ENCODE results near the gene ZNF346. TPM values are rescaled to one million over a fixed set of nuclear protein-coding genes. Genes with fewer than 3 reads are reported as not detected.
A peak's percentile ranks its signal among the peaks of the same experiment; 100 is the strongest.

ZNF346 gene
- total RNA-seq, 3 donors from 2014 or later, result 18.7 to 21.7 (median 21.3) TPM

DNA sequence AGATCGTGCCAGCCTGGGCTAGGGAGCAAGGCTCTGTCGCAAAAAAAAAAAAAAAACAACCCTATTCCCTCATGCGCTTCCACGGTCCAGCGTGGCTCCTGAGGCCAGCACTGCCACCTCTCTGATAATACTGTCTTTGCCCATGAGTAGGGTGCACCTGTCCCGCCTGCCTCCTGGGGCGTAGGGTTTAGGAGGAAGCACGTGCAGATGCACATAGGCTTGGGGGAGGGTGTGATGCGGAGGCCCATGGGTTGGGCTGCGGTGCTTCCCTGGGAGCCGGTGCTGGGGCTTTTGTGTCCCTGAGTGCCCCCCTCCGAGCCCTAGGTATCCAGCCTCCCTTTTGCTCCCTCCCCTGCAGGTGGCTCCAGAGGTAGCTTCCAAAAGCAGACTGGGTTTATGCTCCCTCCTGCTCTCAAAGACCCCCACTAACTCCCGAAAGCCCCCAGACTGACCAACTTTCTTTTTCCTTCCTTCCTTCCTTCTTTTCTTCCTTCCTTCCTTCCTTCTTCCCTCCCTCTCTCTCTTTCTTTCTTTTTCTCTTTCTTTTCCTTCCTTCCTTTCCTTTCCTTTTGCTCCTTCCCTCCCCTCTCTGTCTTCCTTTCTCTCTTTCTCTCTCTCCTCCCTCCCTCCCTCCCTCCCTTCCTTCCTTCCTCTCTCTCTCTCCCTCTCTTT, 77.1 kb downstream of the ZNF346 start:
- peaks cover 10% of the 10 kb centered on the region for H3K27me3 Mint-ChIP-seq (ENCODE audit: low read depth)
- DNase-seq (no peak), ATAC-seq (no peak)
- no peaks in the 10 kb centered on the region for H3K9me3 Mint-ChIP-seq
- no peaks in the 10 kb centered on the region for H3K36me3 Mint-ChIP-seq (ENCODE audit: insufficient read depth)
- no peak overlapping the region for H3K4me3 Mint-ChIP-seq
- H3K4me1 Mint-ChIP-seq (ENCODE audit: low read depth), result no peaks in the 10 kb centered on the region

DNA sequence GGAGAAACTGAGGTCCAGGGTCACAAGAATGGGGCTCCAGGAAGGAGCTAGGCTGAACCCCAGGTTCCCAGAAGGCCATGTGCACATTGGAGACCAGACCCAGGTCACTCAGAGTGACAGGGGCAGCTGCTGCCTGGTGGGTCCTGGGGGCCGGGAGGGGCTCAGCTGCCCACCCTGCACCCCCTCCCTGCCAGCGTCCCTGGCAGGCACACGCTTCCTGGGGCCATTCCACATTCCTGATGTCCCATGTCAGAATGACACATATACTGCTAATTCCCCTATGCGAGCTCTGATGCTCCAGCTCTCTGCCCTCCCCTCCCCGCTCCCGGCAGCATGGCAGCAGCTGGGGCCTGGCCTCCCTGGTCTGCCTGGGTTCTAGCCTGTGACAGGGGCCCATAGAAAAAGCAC, 78.2 kb downstream of the ZNF346 start:
- Mint-ChIP-seq H3K4me1 (ENCODE audit: low read depth) (no peaks in the 10 kb centered on the region), H3K4me3 (no peak overlapping the region), H3K27me3 (ENCODE audit: low read depth) (peaks cover 10% of the 10 kb centered on the region), H3K36me3 (ENCODE audit: insufficient read depth) (no peaks in the 10 kb centered on the region), H3K9me3 (no peaks in the 10 kb centered on the region)
- ATAC-seq (no peak), DNase-seq (no peak)

DNA sequence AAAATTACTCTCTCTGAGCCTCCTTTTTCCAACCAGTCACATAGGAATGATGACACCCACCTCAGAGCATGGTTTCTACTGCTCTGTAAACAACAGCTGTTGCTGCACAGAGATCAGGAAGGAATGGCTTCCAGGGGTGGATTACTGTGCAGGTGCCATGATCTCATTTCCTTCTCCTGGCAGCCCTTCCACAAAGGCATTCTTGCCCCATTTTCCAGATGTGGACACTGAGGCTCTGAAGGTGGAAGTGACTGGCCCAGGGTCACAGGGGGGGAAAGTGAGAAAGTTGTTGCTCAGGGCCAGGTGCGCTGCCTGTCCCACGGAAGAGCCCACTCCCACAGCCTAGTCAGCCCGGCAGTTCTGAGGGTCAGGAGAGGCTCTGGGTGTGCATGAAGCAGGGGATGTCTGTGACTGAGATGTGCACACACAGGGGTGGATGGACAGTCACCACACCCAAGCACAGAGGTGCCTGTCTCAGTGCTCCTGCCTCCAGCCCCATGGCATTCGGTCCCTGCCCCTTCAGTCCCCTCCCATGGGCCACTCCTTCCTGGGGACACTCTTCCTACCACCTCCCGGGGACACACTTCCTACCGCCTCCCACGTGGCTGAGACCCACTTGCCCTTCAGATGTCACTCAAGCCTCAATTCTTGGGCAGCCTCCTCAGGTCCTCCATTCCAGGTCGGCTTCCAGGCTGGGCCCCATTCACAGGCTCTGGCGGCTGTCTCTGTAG, 81.2 kb downstream of the ZNF346 start:
- H3K9me3 Mint-ChIP-seq, result no peaks in the 10 kb centered on the region

DNA sequence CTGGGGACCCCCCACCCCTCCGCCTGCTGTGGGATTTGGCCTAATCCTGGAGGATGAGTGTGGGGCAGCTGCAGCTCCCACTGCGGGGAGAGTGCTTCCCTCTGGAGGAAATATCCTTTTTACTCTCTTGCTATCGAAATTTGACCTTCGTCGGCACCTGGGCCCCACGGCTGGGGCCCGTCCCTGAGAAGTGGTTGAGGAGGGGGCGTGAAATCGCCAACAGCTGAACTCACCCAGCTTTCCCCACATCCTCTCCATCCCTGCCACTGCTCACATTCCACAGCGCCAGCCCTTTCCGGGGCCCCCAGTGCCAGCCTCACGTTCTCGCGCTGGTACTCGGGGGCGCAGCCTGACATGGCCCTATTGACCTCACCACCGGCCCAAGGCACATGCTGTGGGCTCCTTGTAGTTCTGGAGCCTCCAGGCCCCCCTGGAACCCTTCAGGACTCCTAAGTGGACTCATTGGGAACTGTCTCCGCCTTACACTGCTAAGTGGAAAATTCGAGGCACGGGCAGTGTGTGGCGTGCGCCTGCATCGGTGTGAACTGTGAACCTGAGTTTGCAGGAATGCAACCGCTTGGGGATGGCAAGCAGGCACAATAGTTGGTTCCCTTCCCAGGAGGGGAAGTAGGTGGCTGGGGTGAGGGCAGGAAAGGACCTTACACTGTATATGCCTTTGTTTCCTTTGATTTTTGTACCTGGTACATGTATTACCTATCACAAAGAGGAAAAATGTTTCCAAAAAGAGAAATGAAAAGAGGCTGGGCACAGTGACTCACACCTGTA, 83.4 kb downstream of the ZNF346 start:
- Mint-ChIP-seq H3K27me3 (ENCODE audit: low read depth) (peaks cover 6% of the 10 kb centered on the region), H3K4me3 (no peak overlapping the region), H3K9me3 (no peaks in the 10 kb centered on the region), H3K36me3 (ENCODE audit: insufficient read depth) (no peaks in the 10 kb centered on the region), H3K4me1 (ENCODE audit: low read depth) (no peaks in the 10 kb centered on the region)
- ATAC-seq, result no peak
- DNase-seq, result no peak

More for the DNA sequence above, 81.2 kb downstream of the ZNF346 start:
- no peaks in the 10 kb centered on the region for H3K36me3 Mint-ChIP-seq (ENCODE audit: insufficient read depth)
- ATAC-seq (no peak), DNase-seq (no peak)
- H3K4me3 Mint-ChIP-seq, result no peak overlapping the region
- H3K4me1 Mint-ChIP-seq (ENCODE audit: low read depth), result no peaks in the 10 kb centered on the region
- H3K27me3 Mint-ChIP-seq (ENCODE audit: low read depth), result peaks cover 12% of the 10 kb centered on the region

DNA sequence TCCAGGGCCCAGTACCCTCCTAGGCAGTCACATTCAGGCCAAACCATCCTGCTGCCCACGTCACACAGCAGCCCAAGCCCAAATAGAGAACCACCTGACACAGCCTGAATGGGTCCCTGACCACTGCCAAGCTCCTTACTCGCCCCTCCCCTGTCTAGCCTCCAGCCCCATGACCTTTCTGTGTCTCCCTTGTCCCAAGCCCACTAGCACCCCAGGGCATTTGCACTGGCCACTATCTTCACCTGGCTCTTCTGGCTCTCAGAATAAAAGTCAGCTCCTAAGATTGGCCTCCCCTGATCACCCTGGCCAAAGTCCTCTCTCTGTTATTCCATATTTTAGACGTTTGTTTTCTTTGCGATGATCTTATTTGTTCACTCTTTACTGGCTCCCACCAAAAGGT, 84.7 kb downstream of the ZNF346 start:
- peaks cover 6% of the 10 kb centered on the region for H3K27me3 Mint-ChIP-seq (ENCODE audit: low read depth)
- H3K9me3 Mint-ChIP-seq, result no peaks in the 10 kb centered on the region
- ATAC-seq (no peak), DNase-seq (no peak)
- H3K36me3 Mint-ChIP-seq (ENCODE audit: insufficient read depth), result no peaks in the 10 kb centered on the region
- H3K4me1 Mint-ChIP-seq (ENCODE audit: low read depth), result no peaks in the 10 kb centered on the region
- no peak overlapping the region for H3K4me3 Mint-ChIP-seq

DNA sequence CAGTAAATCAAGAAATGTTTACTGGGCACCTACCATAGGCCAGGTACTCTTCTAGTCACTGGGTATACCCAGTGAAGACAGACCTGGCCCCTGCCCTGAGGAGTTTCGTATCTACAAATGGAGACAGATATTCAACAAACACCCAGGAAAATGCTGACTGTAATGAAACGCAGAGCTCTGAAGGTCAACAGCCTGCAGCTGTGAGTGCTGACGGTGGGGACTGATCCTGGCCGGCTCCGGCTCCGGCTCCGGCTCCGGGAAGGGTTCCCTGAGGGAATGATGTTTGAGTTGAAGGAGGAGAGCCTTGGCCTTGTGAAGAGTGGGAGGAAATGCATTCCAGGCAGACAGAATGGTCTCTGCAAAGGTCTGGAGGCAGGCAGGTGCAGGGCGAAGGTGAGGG, 87.3 kb downstream of the ZNF346 start:
- H3K4me1 Mint-ChIP-seq (ENCODE audit: low read depth), result peaks cover 3% of the 10 kb centered on the region
- peaks cover 2% of the 10 kb centered on the region for H3K27me3 Mint-ChIP-seq (ENCODE audit: low read depth)
- no peaks in the 10 kb centered on the region for H3K9me3 Mint-ChIP-seq
- no peak overlapping the region for H3K4me3 Mint-ChIP-seq
- no peak for ATAC-seq
- DNase-seq, result no peak
- H3K36me3 Mint-ChIP-seq (ENCODE audit: insufficient read depth), result no peaks in the 10 kb centered on the region

DNA sequence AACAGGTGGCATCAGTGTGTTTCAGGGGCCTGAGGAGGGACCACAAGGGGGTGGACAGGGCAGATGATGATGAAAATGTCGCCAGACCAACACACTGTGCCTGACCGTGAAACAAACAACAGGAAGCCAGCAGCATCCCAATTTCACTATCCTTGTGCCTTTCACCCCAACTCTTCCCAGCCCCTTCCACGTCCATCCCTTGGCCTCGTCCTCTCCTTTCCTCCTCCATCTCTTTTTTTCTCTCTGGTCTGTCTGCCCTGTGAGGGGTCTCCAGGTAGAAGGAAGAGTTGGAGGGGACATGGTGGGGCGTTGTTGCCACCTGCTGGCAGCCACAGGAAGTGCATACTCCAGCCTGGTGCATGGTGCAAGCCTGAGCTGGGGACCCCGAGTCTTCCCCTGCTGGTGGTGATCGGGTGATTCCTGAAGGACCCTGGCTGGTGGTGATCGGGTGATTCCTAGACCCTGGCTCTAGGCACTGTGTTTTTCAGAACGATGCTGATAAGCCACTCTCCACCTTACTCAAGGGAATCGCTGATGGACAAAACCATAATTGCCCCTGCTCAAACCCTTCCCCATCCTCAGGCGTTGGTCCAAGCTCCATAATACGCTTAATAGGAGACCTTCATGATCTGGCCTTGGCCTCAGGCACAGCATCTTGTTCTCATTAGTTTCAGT, 89.4 kb downstream of the ZNF346 start:
- DNase-seq (peak; percentile 56), ATAC-seq (peak; percentile 49 to 59)
- Mint-ChIP-seq H3K9me3 (peaks cover 3% of the 10 kb centered on the region), H3K4me3 (no peak overlapping the region), H3K4me1 (ENCODE audit: low read depth) (peaks cover 12% of the 10 kb centered on the region), H3K36me3 (ENCODE audit: insufficient read depth) (no peaks in the 10 kb centered on the region), H3K27me3 (ENCODE audit: low read depth) (peaks cover 2% of the 10 kb centered on the region)

DNA sequence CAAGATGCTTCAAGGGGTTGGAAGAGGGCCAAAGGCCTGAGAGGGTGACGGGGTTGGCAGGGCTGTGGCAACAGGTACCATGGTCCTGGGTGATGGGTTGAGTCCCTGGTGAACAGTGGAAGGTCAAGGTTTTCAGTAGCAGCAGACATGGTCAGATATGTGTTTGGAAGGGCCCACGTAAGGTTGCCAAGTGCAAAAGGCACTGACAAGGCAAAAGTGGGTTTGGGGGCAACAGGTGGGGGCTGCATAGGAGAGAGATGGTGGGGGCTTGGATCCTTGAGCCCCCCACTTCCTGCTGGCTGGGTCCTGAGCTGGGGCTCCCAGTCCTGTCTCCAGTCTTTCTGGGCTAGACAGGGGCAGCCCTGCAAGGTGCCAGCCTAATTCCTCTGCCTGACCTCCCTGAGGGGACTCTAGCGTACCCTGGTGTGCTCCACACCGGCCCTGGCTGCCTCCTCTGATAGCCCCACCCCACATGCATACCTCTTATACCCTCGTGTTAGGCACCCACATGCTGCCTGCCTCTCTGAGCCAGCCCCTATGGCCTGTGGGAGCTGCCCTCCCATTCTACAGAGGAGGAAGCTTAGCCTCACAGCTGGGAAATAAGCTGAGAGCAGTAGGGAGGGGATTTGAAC, 90.2 kb downstream of the ZNF346 start:
- Mint-ChIP-seq H3K36me3 (ENCODE audit: insufficient read depth) (no peaks in the 10 kb centered on the region), H3K27me3 (ENCODE audit: low read depth) (no peaks in the 10 kb centered on the region), H3K9me3 (peaks cover 3% of the 10 kb centered on the region), H3K4me3 (no peak overlapping the region), H3K4me1 (ENCODE audit: low read depth) (peaks cover 16% of the 10 kb centered on the region)
- ATAC-seq (no peak), DNase-seq (no peak)

DNA sequence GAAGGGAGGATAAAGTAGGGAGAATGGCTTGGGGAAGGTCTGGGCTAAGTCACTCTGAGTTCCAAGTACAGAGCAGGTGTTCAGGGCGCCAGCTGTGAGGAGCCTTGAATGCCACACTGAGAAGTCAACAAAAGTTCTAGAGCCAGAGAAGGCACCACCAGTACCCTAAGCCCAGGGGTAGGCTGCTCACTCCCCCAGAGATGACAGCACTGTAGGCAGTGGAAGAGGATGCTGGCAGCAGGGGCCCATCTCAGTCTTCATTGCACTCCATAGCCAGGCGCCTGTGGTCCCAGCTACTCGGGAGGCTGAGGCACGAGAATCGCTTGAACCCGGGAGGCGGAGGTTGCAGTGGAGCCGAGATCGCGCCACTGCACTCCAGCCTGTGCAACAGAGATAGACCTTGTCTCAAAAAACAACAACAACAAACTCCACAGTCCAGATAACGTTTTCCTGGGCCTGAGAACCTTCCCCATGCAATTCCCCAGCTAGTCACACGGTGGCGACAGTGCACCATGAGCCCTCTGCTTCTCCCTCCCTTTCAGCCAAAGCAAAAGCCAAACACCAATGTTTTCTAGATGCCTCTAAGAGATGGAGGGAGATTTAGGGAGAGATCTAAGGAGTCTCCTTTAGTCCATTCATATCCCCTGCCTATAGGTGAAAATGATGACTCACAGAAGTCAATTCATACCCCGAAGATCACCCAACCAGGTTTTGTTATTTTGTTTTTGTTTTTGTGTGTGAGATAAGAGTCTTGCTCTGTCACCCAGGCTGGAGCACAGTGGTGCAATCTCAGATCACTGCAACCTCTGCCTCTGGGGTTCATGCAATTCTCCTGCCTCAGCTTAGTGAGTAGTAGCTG, 91.3 kb downstream of the ZNF346 start:
- H3K27me3 Mint-ChIP-seq (ENCODE audit: low read depth), result no peaks in the 10 kb centered on the region
- peaks cover 3% of the 10 kb centered on the region for H3K9me3 Mint-ChIP-seq
- ATAC-seq, result peak; percentile 54 to 58

DNA sequence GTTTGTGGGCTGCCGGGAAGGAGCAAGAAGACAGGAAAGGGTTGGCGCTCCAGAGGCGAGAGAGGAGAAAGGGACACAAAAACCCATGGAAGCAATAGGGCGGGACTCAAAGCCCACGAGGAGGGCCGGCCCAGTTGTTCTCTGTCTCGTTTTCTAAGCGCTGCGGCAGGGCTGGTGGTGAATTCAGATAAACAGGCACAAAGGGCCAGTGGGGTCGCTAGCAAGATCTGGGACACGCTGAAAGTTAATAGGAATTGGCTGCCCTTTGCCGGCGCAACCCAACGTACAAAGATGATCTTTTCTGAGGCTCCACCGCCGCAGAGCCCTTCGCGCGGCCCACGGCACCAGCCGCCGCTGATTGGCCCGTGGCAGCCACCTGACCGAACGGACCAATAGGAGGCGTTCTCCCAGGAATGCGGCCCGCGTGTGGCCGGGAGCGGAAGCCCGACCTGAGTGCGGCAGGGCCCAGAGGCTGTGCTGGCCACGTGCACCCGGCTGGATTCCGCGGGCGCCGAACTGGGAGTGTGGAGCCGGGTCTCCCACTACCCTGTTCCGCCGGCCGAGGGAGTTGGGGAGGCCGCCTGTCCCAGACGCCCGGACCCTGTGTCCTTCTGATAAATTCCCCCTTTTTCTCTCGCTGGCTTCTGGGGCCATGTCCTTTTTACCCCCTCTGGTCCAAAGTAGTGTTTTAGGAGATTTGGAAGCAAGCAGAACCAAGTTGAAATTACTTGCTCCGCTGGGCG, 94.3 kb downstream of the ZNF346 start:
- peak overlapping the region; percentile 66 for H3K4me3 Mint-ChIP-seq
- H3K36me3 Mint-ChIP-seq (ENCODE audit: insufficient read depth), result no peaks in the 10 kb centered on the region
- DNase-seq, result peak; percentile 83
- no peaks in the 10 kb centered on the region for H3K27me3 Mint-ChIP-seq (ENCODE audit: low read depth)
- peaks cover 3% of the 10 kb centered on the region for H3K9me3 Mint-ChIP-seq
- peaks cover 16% of the 10 kb centered on the region for H3K4me1 Mint-ChIP-seq (ENCODE audit: low read depth)
- ATAC-seq, result peak; percentile 95 to 98

More for the DNA sequence above, 91.3 kb downstream of the ZNF346 start:
- DNase-seq, result peak; percentile 76
- Mint-ChIP-seq H3K4me1 (ENCODE audit: low read depth) (peaks cover 16% of the 10 kb centered on the region), H3K4me3 (no peak overlapping the region), H3K36me3 (ENCODE audit: insufficient read depth) (no peaks in the 10 kb centered on the region)

DNA sequence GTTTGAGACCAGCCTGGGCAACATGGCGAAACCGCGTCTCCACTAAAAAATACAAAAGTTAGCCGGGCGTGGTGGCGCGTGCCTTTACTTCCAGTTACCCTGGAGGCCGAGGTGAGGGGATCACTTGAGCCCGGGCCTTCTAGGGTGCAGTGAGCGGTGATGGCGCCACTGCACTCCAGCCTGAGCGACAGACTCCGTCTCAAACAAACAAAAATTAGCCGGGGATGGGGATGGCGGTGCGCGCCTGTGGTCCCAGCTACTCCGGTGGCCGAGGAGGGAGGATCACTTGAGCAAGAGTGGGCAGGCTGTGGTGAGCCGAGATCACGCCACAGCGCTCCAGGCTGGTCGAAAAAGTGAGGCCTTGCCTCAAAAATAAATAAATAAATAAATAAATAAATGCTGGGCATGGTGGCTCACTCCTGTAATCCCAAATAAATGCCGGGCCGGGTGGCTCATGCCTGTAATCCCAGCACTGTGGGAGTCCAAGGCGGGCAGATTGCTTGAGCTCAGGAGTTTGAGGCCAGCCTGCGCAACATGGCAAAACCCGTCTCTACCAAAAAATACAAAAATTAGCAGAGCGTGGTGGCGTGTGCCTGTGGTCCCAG, 95.0 kb downstream of the ZNF346 start:
- Mint-ChIP-seq H3K27me3 (ENCODE audit: low read depth) (no peaks in the 10 kb centered on the region), H3K4me3 (no peak overlapping the region), H3K4me1 (ENCODE audit: low read depth) (peaks cover 16% of the 10 kb centered on the region), H3K9me3 (peaks cover 3% of the 10 kb centered on the region), H3K36me3 (ENCODE audit: insufficient read depth) (no peaks in the 10 kb centered on the region)
- no peak for ATAC-seq
- no peak for DNase-seq

DNA sequence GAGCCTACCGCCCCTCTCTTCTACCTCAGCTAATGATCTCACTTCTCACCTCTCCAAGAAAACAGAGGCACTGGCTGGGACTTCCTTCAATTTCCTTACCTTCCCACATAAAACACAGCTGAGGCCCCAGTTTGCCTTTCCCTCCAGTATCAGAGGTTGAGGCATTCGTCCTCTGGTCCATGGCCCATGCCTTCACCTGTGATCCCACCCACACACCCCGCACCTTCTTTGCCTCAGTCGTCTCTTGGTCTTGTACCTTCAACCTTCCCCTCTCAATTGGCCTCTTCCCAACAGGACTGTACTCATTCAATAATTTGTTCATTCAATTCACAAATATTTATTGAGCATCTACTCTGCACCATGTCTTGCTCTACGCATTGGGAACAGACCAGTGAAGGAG, 100.1 kb downstream of the ZNF346 start:
- ATAC-seq (no peak), DNase-seq (no peak)
- no peaks in the 10 kb centered on the region for H3K9me3 Mint-ChIP-seq
- H3K4me1 Mint-ChIP-seq (ENCODE audit: low read depth), result no peaks in the 10 kb centered on the region
- H3K27me3 Mint-ChIP-seq (ENCODE audit: low read depth), result no peaks in the 10 kb centered on the region
- no peaks in the 10 kb centered on the region for H3K36me3 Mint-ChIP-seq (ENCODE audit: insufficient read depth)
- H3K4me3 Mint-ChIP-seq, result no peak overlapping the region

Measured in activated T-cell treated with anti-CD3 and anti-CD28 coated beads, Interleukin-2, amount 50 U/mL, for 4 hours (primary cell).